Measurements from ENCODE around the gene MRFAP1L1.
A peak's percentile ranks its signal among the peaks of the same experiment; 100 is the strongest.
"Not testable (repeated sequence)": the region's sequence is repeated elsewhere in the genome, so short reads cannot be mapped to it uniquely, and the experiment has no call there.

MRFAP1L1 gene

GRCh38 chr4:6686104-6686787 lies 23.4 kb downstream of the MRFAP1L1 start:
- no peak for DNase-seq

DNA sequence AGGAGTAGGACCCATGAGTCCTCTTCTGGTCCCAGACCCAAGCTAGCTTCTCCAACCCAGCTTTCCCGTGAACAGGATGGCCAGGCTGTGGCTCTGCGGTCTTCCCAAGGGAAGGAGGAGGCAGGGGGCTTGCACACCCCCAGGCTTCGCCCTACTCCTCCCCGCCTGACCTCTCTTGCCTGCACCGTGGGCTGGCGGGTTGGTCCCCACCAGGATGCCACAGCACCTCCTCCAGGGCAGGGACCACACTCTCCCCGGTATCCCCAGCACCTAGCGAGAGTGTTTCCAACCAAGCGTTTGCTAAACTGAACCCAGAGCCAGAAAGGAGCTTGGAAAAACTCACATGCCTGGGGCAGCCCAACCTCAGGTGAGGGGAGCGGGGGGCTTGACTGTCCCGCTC lies 25.0 kb downstream of the MRFAP1L1 start:
- DNase-seq, result no peak

DNA sequence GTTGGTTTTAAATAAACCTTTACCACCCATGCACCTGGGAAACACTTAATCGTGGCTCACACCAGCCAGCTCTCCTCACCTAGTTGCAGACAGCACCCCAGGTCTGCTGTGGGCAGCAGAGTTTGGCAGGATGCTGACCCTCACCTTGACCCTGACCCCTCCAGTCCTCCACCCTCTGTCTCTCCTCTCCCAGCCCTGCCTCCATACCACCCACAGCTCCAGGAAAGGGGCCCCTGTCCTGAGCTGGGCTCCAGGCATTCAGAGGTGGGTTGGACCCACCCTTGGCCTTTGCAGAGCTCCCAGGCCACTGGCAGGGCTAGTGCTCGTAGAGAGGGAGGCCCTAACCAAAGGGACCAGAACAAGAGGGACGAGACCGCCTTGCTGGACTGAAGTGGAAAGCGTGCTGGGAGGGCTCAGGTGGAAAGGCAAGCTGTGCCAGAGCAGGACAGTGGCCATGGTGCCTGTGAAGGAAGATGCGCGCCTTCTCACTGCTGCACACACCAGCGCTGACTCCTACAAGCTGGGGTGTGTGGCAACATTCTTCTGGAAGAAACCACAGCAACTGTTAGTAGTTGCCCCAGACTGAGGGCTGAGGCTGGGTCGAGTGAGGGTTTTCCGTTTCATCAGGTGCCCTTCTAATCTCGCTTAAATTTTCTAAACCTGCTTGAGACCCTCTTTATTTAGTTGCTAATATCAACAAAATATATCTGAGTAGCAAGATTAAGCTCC lies 26.6 kb downstream of the MRFAP1L1 start:
- DNase-seq, result no peak

DNA sequence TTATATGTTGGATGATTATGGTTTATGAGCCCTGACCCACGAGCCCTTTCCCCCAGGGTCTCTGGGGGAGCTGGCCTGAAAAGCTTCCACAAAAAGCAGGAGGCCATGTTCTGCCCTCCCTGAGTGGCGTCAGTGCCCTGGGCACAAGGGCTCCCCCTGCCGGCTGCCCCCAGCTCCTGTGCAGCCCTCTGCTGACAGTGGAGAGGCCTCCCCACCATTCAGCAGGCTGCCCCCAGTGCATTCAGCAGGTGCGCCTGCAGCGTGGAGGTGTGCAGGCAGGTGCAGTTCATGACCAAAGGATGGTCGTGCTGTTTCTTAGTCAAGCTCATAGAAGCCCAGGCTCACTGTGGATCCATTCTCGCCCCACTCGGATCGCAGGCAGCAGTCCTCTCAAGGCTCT lies 28.5 kb downstream of the MRFAP1L1 start:
- no peak for DNase-seq

DNA sequence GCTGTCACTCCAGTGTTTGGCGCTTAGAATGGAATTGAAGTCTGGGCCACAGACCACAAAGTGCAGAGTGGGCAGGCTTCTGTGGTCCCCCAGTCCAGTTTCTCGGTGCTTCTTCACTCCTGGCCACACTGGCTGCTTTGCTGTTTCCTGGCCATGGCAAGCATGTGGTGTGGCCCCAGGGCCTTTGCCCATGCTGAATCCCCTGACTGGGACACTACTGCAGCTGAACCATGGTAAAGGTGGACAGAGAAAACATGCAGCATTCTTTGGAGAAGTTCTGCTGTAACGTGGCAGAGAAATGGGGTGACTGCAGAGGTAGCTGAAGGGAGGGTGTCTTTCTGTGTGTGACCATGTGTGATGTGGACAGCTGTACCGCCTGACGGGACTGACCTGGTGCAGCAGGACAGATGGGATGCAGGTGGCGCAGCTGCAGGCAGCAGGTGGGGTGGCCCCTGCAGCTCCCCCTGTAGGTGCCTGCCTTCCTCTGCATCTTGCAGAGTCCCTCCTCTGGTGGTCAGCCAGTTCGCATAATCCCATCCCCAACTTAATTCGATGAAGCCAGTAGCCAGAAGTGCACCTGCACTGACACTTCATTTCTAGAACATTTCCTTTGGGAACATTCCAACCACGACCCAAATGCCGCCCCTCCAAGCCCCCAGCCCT lies 29.2 kb downstream of the MRFAP1L1 start:
- no peak for DNase-seq

- no peak for DNase-seq
Measured at GRCh38 chr4:6676722-6677558, 32.7 kb downstream of the MRFAP1L1 start.

DNA sequence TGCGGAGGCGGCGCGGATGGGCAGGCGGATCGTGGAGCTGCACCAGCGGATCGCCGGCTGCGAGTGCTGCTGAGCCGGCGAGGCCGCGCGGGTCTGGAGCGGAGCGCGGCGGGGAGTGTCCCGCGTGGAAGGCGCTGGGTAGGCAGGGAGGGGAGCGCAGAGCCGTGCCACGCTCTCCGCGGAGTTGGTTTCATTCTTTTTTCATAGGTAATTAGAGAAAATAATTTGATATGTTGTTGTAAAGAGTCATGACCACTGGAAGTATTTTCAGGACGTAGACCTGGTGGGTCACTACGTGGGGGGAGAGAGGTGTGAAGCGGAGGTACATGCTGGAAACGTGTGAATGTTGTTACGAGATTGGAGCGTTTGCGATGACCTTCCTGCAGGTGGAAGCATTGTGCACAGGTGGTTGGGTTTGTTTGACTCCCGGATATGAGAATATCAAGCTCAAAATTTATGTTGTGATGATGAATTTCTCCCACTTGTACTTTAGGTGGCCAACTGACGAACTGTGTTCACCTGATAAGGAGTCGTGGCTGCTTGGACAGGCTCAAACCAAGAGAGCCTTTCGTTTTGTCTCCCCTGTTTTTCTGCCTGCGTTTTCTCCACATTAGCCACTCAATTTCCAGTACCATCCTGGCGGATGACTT lies 35.0 kb downstream of the MRFAP1L1 start:
- DNase-seq, result no peak

GRCh38 chr4:6673660-6674499 lies 35.8 kb downstream of the MRFAP1L1 start:
- DNase-seq, result peak; percentile 95

GRCh38 chr4:6673191-6673659 lies 36.4 kb downstream of the MRFAP1L1 start:
- not testable (repeated sequence) for DNase-seq

DNA sequence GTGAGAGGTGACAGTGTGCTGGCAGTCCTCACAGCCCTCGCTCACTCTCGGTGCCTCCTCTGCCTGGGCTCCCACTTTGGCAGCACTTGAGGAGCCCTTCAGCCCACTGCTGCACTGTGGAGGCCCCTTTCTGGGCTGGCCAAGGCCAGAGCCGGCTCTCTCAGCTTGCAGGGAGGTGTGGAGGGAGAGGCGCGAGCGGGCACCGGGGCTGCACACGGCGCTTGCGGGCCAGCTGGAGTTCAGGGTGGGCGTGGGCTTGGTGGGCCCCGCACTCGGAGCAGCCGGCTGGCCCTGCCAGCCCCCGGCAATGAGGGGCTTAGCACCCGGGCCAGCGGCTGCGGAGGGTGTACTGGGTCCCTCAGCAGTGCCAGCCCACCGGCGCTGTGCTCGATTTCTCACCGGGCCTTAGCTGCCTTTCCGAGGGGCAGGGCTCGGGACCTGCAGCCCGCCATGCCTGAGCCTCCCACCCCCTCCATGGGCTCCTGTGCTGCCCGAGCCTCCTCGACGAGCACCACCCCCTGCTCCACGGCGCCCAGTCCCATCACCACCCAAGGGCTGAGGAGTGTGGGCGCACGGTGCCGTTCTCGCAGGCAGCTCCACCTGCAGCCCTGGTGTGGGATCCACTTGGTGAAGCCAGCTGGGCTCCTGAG lies 37.0 kb downstream of the MRFAP1L1 start:
- not testable (repeated sequence) for DNase-seq

DNA sequence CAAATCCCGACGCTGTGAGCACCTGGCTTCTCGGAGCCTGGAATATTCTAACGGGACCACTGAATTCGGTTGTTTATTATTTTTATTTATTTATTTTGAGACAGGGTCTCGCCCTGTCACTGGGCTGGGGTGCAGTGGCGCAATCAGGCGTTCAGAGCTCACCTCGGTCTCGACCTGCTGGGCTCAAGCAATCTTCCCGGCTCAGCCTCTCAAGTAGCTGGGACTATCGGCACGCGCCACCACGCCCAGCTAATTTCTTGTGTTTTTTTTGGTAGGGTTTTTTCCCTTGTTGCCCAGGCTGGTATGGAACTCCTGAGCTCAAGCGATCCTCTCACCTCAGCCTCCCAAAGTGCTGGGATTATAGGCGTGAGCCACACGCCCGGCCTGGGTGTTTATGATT lies 37.5 kb downstream of the MRFAP1L1 start:
- DNase-seq, result no peak

DNA sequence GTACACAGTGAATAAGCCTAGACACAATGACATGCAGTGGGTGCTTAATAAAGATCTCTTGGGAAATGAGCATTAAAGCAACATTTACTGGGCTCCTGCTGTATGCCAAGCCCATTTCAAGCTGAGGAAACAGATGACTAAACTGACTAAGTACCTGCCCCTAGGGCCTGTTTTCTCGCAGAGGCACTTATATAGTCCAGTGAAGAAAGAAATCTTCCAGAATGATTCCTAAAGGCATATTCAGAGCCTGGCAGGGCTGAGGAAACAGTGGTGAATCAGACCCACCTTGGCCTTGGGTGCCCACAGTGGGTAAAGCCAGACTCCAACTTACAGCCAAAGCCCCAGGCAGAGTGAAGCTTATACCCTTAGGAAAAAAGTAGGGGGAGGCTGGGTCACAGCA lies 38.0 kb downstream of the MRFAP1L1 start:
- no peak for DNase-seq

DNA sequence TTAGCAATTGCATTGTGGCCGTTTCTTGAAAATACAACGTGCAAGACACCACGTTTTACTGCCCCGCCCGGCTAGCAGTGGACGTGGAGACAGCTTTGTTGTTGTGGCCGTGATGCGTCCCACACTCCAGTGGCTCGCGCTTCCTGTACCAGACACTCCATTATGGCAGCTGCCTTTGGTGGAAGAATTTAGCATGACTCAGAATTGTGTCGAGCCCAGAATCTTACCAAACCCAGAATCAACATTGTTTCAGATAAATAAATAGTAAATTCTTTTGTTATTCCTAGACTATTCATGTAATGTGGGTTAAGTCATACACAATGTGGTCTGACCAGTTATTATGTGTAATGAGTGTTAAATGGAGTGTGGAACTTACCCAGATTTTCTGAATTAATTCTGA lies 41.3 kb downstream of the MRFAP1L1 start:
- no peak for DNase-seq

DNA sequence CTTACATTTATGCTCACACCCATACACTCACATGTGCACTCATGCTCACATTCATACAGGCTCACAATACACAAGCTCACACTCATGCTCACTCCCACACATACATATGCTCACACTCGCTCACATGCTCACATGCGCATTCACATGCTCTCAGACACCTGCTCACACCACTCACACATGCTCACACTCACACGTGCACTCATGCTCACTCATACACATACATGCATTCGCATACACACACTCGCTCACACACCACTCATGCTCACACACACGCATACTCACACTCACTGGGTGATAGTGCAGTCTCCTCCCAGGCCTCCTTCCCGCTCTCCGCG lies 44.4 kb downstream of the MRFAP1L1 start:
- no peak for DNase-seq

GRCh38 chr4:6663596-6664393 lies 45.9 kb downstream of the MRFAP1L1 start:
- no peak for DNase-seq

GRCh38 chr4:6662591-6662990 lies 47.1 kb downstream of the MRFAP1L1 start:
- DNase-seq, result no peak

- no peak for DNase-seq
Measured at GRCh38 chr4:6660430-6660829, 49.2 kb downstream of the MRFAP1L1 start.

GRCh38 chr4:6659897-6660296 lies 49.8 kb downstream of the MRFAP1L1 start:
- DNase-seq, result no peak

GRCh38 chr4:6658597-6659075 lies 51.0 kb downstream of the MRFAP1L1 start:
- DNase-seq, result peak; percentile 20

DNA sequence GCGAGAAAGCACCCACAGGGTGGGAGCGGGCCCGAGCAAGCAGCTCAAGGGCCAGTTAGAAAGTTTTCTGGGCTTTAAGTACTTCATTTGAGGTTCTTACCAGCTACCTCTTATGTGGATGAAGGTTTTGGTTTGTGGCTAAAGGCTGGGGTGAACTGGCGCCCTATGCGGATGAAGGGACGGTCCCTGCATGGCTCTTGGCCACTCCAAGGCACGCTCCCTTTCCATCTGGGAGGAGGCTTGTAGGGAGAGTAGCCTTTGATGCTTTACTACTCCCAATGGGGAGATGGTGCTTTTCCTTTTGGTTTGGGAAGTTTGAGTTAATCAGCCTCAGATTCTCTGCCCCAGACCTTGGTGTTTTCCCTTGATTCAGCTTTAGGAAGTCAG lies 51.5 kb downstream of the MRFAP1L1 start:
- DNase-seq, result no peak
